ENCODE results near the gene IL27RA. TPM values are rescaled to one million over a fixed set of nuclear protein-coding genes. Genes with fewer than 3 reads are reported as not detected.
A peak's percentile ranks its signal among the peaks of the same experiment; 100 is the strongest.

Gene IL27RA
- total RNA-seq, 1 experiment from 2014 or later, result 13.6 TPM

DNA sequence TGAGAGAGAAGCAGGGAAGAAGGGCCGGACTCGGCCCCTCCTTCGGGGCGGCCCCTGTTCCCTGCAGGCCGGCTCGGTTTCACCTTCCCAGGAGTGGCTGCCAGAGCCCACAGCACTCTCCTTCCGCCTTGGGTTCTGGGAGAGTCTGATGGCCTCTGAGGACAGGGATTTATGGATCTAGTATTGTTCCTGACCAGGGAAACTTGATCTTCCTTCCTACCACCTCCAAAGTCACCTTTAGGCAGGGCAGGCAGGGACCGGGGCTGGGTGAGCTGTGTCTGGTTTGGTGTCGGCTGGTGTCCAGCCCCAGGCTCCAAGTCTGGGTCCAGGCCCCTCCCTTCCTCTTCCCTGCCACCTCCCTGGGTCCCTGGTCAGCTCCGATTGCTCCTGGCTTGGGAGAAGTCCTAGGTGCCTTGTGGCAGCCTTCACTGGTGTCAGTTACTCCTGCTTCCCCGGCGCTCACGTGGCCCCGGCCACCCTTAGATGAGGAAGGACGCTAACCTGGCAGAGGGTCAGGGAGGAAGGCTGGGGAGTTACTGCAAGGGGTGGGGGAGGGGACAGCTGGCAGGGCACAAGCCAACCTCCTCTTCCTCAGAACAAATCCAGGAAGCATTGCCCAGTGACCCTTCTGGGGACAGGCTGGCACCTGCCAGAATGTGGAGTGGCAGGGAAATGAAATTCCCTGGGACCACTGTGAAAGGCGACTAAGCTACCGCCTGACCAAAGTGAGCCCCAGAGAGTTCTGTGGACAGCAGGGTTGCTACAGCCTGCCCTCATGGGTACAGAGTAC is 44.3 kb upstream of the IL27RA start:
- Histone ChIP-seq H2BK12ac (ENCODE audit: insufficient read length, low read depth, low read length) (no peak overlapping the region), H3K9ac (ENCODE audit: extremely low read depth, insufficient read length, low read length) (no peak overlapping the region), H3K23ac (ENCODE audit: insufficient read length, low read depth, low read length) (no peak overlapping the region), H3K79me2 (ENCODE audit: insufficient read depth, low read length) (no peaks in the 10 kb centered on the region), H3K14ac (ENCODE audit: insufficient read depth, low read length) (peak overlapping the region; percentile 4; the same call in 1 of the 2 replicates), H2BK5ac (ENCODE audit: insufficient read length, low read length) (peak overlapping the region; percentile 3), H2BK20ac (ENCODE audit: low read depth, low read length, poor library complexity, severe bottlenecking) (no peak overlapping the region), H3K27ac (ENCODE audit: insufficient read length, low read depth, low read length) (peak overlapping the region; percentile 6), H2BK15ac (ENCODE audit: low read depth, low read length) (no peak overlapping the region), H2BK120ac (ENCODE audit: low read depth, low read length, poor library complexity, severe bottlenecking) (no peak overlapping the region), H4K91ac (ENCODE audit: insufficient read length, low read depth, low read length) (no peak overlapping the region), H3K79me1 (ENCODE audit: insufficient read depth, low read depth, low read length, poor library complexity, severe bottlenecking) (no peaks in the 10 kb centered on the region), H3T11ph (ENCODE audit: low read length) (no peak overlapping the region), H3K18ac (ENCODE audit: insufficient read length, low read depth, low read length) (peak overlapping the region; percentile 36), H3K56ac (ENCODE audit: insufficient read length, low read depth, low read length) (no peak overlapping the region), H3K23me2 (ENCODE audit: insufficient read length, low read depth, low read length, poor library complexity, severe bottlenecking) (no peaks in the 10 kb centered on the region), H3K27me3 (ENCODE audit: insufficient read depth, low read length) (no peaks in the 10 kb centered on the region), H3K4me1 (ENCODE audit: insufficient read depth, low read length) (peaks cover 3% of the 10 kb centered on the region; the same call in 1 of the 2 replicates), H4K8ac (replicated peaks; ENCODE audit: insufficient read length, low read depth, low read length) (no peak overlapping the region), H2AK5ac (ENCODE audit: insufficient read length, low read length) (no peak overlapping the region), H4K20me1 (ENCODE audit: control insufficient read depth, insufficient read depth, insufficient read length) (no peaks in the 10 kb centered on the region), H3K4me2 (ENCODE audit: insufficient read depth, insufficient read length, low read length) (no peak overlapping the region), H3K4ac (ENCODE audit: low read depth, low read length) (no peak overlapping the region), H3K9me3 (ENCODE audit: control insufficient read depth, low read depth, low read length) (no peaks in the 10 kb centered on the region), H4K5ac (ENCODE audit: insufficient read length, low read depth, low read length) (no peak overlapping the region), H2AFZ (ENCODE audit: low read length) (no peak overlapping the region)
- H3K9me3 Mint-ChIP-seq, result no peaks in the 10 kb centered on the region; a peak in 1 of 5 replicates
- H3K36me3 Mint-ChIP-seq (ENCODE audit: insufficient read depth in 1 of 3, low read depth in 3 of 3), result peaks cover 0 to 31% (median 17%) of the 10 kb centered on the region in 3 experiments; a peak in 6 of 7 replicates
- peak overlapping the region; percentile 15 to 51; a peak in 4 of 5 replicates for H3K4me3 Mint-ChIP-seq
- no peaks in the 10 kb centered on the region for H3K27me3 Mint-ChIP-seq (ENCODE audit: low read depth)
- TF ChIP-seq, protein P1, sequence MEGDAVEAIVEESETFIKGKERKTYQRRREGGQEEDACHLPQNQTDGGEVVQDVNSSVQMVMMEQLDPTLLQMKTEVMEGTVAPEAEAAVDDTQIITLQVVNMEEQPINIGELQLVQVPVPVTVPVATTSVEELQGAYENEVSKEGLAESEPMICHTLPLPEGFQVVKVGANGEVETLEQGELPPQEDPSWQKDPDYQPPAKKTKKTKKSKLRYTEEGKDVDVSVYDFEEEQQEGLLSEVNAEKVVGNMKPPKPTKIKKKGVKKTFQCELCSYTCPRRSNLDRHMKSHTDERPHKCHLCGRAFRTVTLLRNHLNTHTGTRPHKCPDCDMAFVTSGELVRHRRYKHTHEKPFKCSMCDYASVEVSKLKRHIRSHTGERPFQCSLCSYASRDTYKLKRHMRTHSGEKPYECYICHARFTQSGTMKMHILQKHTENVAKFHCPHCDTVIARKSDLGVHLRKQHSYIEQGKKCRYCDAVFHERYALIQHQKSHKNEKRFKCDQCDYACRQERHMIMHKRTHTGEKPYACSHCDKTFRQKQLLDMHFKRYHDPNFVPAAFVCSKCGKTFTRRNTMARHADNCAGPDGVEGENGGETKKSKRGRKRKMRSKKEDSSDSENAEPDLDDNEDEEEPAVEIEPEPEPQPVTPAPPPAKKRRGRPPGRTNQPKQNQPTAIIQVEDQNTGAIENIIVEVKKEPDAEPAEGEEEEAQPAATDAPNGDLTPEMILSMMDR (conservative IDR thresholded peaks at IDR 0.05), result no peak
- H3K27ac Mint-ChIP-seq, result peak overlapping the region; percentile 87 to 93 (median 92); a peak in 6 of 7 replicates
- DNase-seq, result no peak
- WGBS (ENCODE audit: extremely low coverage, insufficient read length, low lambda C conversion rate), result no CpG with 5 or more reads among the region's 17 CpGs
- peaks cover 45 to 58% of the 10 kb centered on the region in 2 experiments for H3K4me1 Mint-ChIP-seq
